Measurements from ENCODE around the gene UBE3C.

UBE3C gene

GRCh38 chr7:157183832-157184231 is 45.1 kb downstream of the UBE3C start:
- no peak for DNase-seq

GRCh38 chr7:157188091-157188665 is 49.5 kb downstream of the UBE3C start:
- DNase-seq, result no peak

GRCh38 chr7:157189405-157189804 is 50.7 kb downstream of the UBE3C start:
- no peak for DNase-seq

- no peak for DNase-seq
These were observed 54.1 kb downstream of the UBE3C start for GRCh38 chr7:157192861-157193260.

- DNase-seq, result no peak
These were observed 54.5 kb downstream of the UBE3C start for GRCh38 chr7:157193274-157193673.

GRCh38 chr7:157194948-157195347 is 56.2 kb downstream of the UBE3C start:
- DNase-seq, result no peak

- DNase-seq, result no peak
These were observed 57.1 kb downstream of the UBE3C start for GRCh38 chr7:157195868-157196267.

- no peak for DNase-seq
These were observed 65.4 kb downstream of the UBE3C start for GRCh38 chr7:157204134-157204533.

- no peak for DNase-seq
These were observed 66.7 kb downstream of the UBE3C start for GRCh38 chr7:157205438-157205837.

GRCh38 chr7:157208571-157209413 is 70.1 kb downstream of the UBE3C start:
- DNase-seq, result no peak

GRCh38 chr7:157210682-157211081 is 72.0 kb downstream of the UBE3C start:
- no peak for DNase-seq

GRCh38 chr7:157211690-157212089 is 73.0 kb downstream of the UBE3C start:
- no peak for DNase-seq

GRCh38 chr7:157219154-157219553 is 80.4 kb downstream of the UBE3C start:
- DNase-seq, result no peak

- DNase-seq, result no peak
These were observed 82.3 kb downstream of the UBE3C start for GRCh38 chr7:157220916-157221569.

- no peak for DNase-seq
These were observed 84.0 kb downstream of the UBE3C start for GRCh38 chr7:157222687-157223086.

GRCh38 chr7:157224627-157225026 is 85.9 kb downstream of the UBE3C start:
- DNase-seq, result no peak

- DNase-seq, result peak; percentile 40
These were observed 90.2 kb downstream of the UBE3C start for GRCh38 chr7:157228864-157229422.

GRCh38 chr7:157233677-157234076 is 95.0 kb downstream of the UBE3C start:
- no peak for DNase-seq

GRCh38 chr7:157234271-157234670 is 95.5 kb downstream of the UBE3C start:
- DNase-seq, result no peak

GRCh38 chr7:157235357-157236333 is 96.9 kb downstream of the UBE3C start:
- no peak for DNase-seq

- no peak for DNase-seq
These were observed 99.4 kb downstream of the UBE3C start for GRCh38 chr7:157238087-157238486.

GRCh38 chr7:157239571-157240270 is 101.0 kb downstream of the UBE3C start:
- DNase-seq, result no peak
